Measurements from ENCODE around the gene LYPD8.
"Not testable (repeated sequence)": the region's sequence is repeated elsewhere in the genome, so short reads cannot be mapped to it uniquely, and the experiment has no call there.

The LYPD8 gene

GRCh38 chr1:248755517-248755916 lies at the start of gene LYPD8:
Gene LYPD8 (minus strand): TSS chr1:248755759. CDS start chr1:248751081, 4,678 bp downstream.
- no peak for DNase-seq (ENCODE audit: low read depth in 3 of 3)

DNA sequence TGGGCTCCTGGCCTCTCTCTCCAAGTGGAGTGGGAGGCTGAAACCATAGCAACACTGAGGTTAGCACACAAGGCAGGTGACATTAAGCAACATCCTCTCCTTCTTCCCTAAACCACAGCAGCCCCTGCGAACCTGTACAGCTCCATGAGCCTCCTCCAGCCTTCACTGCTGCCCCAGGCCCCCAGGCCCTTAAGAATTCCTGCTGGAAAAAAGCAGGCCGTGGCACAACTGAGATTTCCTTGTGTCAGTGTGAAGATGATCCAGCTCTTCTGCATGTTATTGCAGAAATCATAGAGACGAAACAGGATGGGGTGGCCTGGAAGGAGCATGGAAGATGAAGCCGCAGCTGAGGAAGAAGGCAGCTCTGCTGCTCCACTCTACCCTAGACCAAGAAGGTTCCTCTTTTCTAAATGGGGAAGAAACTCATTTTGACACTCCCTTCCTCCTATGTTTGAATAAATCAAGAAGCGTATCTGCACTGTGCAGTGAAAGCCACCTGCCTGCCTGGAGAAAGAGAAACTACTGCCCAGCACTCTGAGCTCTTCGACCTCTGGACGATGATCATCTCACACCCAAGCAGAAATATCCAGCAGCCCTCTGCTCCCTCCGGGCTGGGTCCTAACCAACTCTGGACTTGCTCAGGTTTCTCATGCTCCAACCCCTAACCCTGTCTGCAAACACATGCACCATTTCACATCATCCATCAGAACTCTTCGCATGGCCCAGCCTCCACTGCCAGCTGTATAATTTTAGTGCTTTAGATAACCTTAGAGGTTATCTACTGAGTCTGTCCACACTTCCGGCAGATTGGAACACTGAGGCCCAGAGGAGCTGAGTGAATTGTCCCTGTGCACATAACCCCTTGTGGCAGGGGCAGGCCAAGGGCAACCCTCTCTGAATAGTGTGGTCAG lies 49.5 kb upstream of the LYPD8 start:
- no peak for DNase-seq (ENCODE audit: low read depth in 3 of 3)

GRCh38 chr1:248803501-248803900 lies 47.9 kb upstream of the LYPD8 start:
- not testable (repeated sequence) for DNase-seq (ENCODE audit: low read depth in 3 of 3)

DNA sequence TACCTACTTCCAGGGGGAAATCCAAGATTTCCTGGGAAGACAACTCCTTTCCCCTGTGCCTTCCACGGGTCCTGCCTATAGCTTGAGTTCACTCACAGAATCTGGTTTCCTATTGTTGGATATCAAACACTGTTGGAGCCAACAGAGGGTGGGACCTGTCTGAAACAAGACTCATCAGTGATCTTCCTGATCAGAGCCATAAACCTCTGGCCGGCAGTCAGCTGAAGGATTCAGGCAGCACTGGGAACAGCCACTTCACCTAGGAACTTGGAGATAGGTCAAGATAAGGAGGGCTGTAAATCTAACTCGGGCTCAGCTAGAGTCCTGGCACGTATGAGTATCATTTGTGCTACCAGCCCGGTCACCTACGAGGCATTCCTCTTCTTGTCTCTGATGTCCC lies 46.9 kb upstream of the LYPD8 start:
- DNase-seq (ENCODE audit: low read depth in 3 of 3) = no peak

DNA sequence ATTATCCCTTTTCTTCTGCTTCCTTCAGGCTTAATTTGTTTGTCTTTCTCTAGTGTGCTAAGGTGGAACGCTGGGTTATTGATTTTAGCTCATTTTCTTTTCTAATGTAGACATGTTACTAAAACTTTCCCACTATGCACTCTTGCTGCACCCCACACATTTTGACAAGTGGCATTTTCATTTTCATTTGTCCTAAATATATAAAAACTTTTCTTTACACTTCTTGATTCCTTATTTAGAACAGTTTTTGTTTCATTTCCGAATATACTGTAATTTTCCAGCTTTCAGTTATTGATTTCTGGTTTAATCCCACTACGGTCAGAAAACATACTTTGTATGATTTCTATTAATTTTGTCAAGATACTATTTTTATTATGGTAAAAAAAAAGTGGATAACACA lies 44.9 kb upstream of the LYPD8 start:
- DNase-seq (ENCODE audit: low read depth in 3 of 3) = no peak

- DNase-seq (ENCODE audit: low read depth in 3 of 3) = no peak
Measured at GRCh38 chr1:248798791-248799190, 43.2 kb upstream of the LYPD8 start.

- not testable (repeated sequence) for DNase-seq (ENCODE audit: low read depth in 3 of 3)
Measured at GRCh38 chr1:248794663-248795062, 39.1 kb upstream of the LYPD8 start.

DNA sequence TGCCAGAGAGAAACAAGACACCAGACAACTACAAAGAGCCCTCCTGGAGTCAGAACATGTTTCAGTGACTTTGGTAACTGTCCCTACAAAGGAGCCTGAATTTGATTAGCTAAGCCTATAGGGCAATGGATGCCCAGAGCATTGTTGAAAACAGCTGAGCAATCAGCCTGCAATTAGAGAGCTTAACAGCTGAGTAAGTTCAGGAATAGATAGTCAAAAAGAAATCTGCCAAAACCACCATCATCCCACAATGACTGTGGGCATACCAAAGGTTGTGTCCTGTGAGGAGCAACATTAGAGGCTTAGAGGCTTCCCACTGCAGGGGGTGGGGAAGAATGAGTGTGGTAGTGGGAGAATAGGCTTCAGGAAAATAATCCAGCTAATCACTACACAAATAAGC lies 38.0 kb upstream of the LYPD8 start:
- no peak for DNase-seq (ENCODE audit: low read depth in 3 of 3)

GRCh38 chr1:248792342-248792741 lies 36.8 kb upstream of the LYPD8 start:
- no peak for DNase-seq (ENCODE audit: low read depth in 3 of 3)

DNA sequence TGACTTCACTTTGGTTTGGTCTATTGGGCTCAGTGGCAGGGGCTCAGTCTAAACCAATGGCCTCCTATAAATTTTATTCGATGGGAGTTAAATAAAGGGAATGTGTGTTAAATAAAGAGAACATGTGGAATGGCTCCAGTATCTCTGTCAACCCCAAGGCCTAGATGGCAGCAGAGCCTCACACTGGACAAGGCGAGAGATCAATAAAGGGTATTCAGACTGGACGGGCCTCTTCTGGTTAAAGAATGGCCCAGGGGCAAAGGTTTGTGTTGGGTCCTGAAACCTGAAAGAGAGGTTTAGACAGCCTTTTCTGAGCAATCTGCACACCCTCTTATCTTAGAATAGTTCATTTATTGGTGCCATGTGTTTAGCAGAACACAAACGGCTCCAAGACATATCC lies 35.5 kb upstream of the LYPD8 start:
- no peak for DNase-seq (ENCODE audit: low read depth in 3 of 3)

GRCh38 chr1:248790456-248790855 lies 34.9 kb upstream of the LYPD8 start:
- no peak for DNase-seq (ENCODE audit: low read depth in 3 of 3)

DNA sequence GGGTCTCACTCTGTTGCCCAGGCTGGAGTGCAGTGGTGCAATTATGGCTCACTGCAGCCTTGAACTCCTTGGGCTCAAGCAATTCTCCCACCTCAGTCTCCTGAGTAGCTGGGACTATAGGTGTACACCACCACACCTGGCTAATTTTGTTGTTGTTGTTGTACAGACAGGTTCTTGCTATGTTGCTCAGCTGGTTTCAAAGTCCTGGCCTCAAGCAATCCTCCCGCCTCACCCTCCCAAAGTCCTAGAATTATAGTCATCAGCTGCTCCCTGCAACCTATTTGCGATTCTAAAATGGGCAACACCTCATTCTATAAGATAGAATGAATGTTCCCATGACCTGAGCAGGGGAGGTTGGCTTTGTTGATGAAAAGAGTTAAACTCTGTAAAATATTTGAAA lies 33.8 kb upstream of the LYPD8 start:
- DNase-seq (ENCODE audit: low read depth in 3 of 3) = not testable (repeated sequence)

DNA sequence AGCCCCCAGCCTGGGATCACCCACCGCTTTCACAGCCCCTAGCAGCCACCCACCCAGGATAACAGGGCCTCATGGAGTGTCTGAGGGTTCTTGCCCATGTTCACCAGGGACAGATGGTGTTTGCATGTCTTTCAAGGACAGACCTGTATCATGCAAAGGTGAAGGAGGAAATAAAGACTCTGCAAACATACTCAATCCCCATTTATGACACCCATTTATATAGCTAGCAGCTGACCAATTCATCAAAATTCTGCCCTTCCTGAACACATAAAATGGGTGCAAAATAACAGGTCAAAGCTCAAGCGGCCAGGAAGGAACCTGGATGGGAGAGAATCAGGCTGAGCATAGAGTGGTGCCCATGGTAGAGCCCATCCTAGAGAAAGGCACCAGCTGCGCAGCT lies 32.8 kb upstream of the LYPD8 start:
- no peak for DNase-seq (ENCODE audit: low read depth in 3 of 3)

DNA sequence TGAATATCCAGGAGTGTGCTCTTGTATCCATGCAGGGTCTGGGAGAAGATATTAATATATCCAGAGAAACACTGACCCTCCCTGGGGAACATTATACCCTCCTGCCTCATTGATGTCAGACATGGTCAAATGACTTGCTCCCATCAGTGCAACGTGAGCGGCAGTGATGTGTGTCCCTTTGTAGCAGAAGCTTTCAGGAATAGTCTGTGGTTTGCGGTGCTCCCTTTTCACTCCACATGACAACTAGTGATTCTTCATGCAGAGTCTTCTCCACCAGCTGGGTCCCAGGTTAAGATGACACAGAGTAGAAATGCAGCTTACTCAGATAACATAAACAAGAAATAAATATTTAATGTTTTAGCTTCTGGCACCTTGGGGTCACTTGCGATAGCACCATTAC lies 31.9 kb upstream of the LYPD8 start:
- DNase-seq (ENCODE audit: low read depth in 3 of 3) = no peak

GRCh38 chr1:248786156-248786555 lies 30.6 kb upstream of the LYPD8 start:
- no peak for DNase-seq (ENCODE audit: low read depth in 3 of 3)

DNA sequence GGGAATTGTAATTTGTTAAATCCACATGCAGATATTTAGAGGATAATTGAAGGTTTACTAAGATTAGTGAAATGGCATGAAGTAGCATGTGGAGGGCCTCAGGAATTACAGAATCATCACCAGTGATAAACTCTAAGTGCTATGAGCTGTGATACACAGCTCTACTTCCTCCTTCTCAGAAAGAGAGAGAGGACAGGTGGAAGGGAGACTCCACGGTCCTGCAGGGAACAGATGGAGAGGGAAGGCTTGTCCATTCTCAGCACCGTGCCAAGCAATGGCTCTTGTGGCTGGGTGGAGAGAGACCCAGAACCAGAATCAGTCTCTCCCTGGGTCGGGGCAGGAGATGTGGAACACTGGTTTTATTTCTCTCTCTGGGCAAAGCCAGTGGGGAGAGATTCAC lies 27.8 kb upstream of the LYPD8 start:
- no peak for DNase-seq (ENCODE audit: low read depth in 3 of 3)

- DNase-seq (ENCODE audit: low read depth in 3 of 3) = no peak
Measured at GRCh38 chr1:248782416-248783141, 27.0 kb upstream of the LYPD8 start.

DNA sequence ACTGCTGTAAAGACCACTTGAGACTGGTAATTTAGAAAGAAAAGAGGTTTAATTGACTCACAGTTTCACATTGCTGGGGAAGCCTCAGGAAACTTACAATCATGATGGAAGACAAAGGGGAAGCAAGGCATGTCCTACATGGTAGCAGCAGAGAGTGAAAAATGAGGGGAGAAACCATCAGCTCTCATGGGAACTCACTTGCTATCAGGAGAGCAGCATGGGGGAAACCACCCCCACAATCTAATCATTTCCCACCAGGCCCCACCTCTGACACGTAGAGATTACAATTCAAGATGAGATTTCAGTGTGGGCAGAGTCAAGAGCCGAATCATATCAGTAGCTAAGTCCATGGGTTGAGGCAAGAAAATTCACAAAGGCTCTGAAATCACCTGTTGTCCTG lies 23.8 kb upstream of the LYPD8 start:
- no peak for DNase-seq (ENCODE audit: low read depth in 3 of 3)

DNA sequence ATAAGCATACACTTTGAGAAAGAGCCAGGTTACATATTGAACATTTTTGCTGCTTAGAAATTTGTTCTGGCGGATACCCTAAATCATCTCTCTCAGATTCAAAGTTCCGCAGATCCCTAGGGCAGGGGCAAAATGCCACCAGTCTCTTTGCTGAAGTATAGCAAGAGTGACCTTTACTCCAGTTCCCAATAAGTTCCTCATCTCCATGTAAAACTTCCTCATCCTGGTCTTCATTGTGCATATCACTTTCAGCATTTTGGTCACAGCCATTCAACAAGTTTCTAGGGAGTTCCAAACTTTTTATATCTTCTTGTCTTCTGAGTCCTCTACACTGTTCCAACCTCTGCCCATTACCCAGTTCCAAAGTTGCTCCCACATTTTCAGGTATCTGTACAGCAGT lies 23.3 kb upstream of the LYPD8 start:
- DNase-seq (ENCODE audit: low read depth in 3 of 3) = no peak

DNA sequence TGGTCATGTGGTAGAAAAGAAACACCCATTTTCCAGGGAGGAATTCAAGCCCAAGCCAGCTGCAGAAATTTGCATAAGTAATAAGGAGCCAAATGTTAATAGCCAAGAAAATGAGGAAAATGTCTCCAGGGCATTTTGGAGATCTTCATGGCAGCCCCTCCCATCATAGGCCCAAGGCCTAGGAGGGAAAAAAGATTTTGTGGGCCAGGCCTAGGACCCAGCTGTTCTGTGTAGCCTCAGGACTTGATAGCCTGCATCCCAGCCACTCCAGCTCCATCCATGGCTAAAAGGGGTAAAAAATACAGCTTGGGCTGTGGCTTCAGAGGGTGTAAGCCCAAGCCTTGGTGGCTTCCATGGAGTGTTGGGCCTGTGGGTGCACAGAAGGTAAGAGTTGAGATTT lies 21.4 kb upstream of the LYPD8 start:
- no peak for DNase-seq (ENCODE audit: low read depth in 3 of 3)

GRCh38 chr1:248775441-248775840 lies 19.9 kb upstream of the LYPD8 start:
- no peak for DNase-seq (ENCODE audit: low read depth in 3 of 3)

DNA sequence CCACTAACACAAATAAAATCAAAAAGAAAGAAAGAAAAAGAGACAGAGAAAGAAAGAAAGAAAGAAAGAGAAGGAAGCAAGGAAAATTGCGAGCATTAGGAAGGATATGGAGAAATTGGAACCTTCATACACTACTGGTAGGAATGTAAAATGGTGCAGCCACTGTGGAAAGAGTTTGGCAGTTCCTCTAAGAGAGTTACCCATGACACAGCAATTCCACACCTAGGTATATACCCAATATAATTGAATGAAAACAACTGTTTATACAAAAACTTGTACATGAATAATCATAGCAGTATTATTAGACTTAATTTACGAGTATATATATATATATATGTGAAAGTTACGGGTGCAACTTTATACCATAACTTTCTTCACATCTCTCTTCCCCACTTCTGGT lies 4.1 kb upstream of the LYPD8 start:
- no peak for DNase-seq (ENCODE audit: low read depth in 3 of 3)

- DNase-seq (ENCODE audit: low read depth in 3 of 3) = no peak
Measured at GRCh38 chr1:248758352-248758751, 2.8 kb upstream of the LYPD8 start.

Measured in stimulated activated CD4-positive, alpha-beta T cell treated with anti-CD3 and anti-CD28 coated beads, TNF-alpha, amount 100 ng/mL, for 24 hours (primary cell).